ENCODE results near the gene ARID4A. TPM values are rescaled to one million over a fixed set of nuclear protein-coding genes. Genes with fewer than 3 reads are reported as not detected.

Gene ARID4A
- total RNA-seq, 2 donors from 2014 or later, result 10.4 to 38.0 TPM

- ATAC-seq (ENCODE audit: insufficient number of reproducible peaks, low FRiP score, low read depth), result no peak
- H3K36me3 ChIP-seq, result peaks cover 54% of the 10 kb centered on the region
These were observed 27.7 kb upstream of the ARID4A start for GRCh38 chr14:58270628-58271027.

GRCh38 chr14:58272588-58273372, 25.6 kb upstream of the ARID4A start:
- ATAC-seq (ENCODE audit: insufficient number of reproducible peaks, low FRiP score, low read depth), result no peak
- Histone ChIP-seq H3K9me3 (no peaks in the 10 kb centered on the region), H3K27ac (peak overlapping the region; percentile 15 to 60), H3K4me1 (ENCODE audit: control insufficient read depth in 1 of 2, low read depth in 2 of 2) (peaks cover 30 to 48% of the 10 kb centered on the region in 2 donors), H3K36me3 (peaks cover 40% of the 10 kb centered on the region), H3K27me3 (replicated peaks; ENCODE audit: insufficient read depth) (no peaks in the 10 kb centered on the region), H3K4me3 (no peak overlapping the region)
- DNase-seq (ENCODE audit: low spot score), result no peak
- TF ChIP-seq CTCF (IDR thresholded peaks at IDR 0.05), result no peak

More at GRCh38 chr14:58270628-58271027, 27.7 kb upstream of the ARID4A start:
- DNase-seq (ENCODE audit: low spot score), result no peak
- Histone ChIP-seq H3K4me3 (no peak overlapping the region), H3K27me3 (replicated peaks; ENCODE audit: insufficient read depth) (no peaks in the 10 kb centered on the region), H3K4me1 (ENCODE audit: control insufficient read depth in 1 of 2, low read depth in 2 of 2) (peaks cover 26 to 43% of the 10 kb centered on the region in 2 donors), H3K9me3 (no peaks in the 10 kb centered on the region), H3K27ac (no peak overlapping the region)
- TF ChIP-seq CTCF (IDR thresholded peaks at IDR 0.05), result no peak

GRCh38 chr14:58274881-58275280, 23.5 kb upstream of the ARID4A start:
- ATAC-seq (ENCODE audit: insufficient number of reproducible peaks, low FRiP score, low read depth) (no peak), DNase-seq (ENCODE audit: low spot score) (no peak)
- no peak for TF ChIP-seq CTCF (IDR thresholded peaks at IDR 0.05)
- H3K27ac ChIP-seq, result peak overlapping the region; percentile 9 to 60
- H3K36me3 ChIP-seq, result peaks cover 20% of the 10 kb centered on the region
- peaks cover 30 to 48% of the 10 kb centered on the region in 2 donors for H3K4me1 ChIP-seq (ENCODE audit: control insufficient read depth in 1 of 2, low read depth in 2 of 2)
- no peaks in the 10 kb centered on the region for H3K27me3 ChIP-seq (replicated peaks; ENCODE audit: insufficient read depth)
- no peak overlapping the region for H3K4me3 ChIP-seq
- no peaks in the 10 kb centered on the region for H3K9me3 ChIP-seq

- no peak for DNase-seq (ENCODE audit: low spot score)
- peaks cover 30 to 51% of the 10 kb centered on the region in 2 donors for H3K4me1 ChIP-seq (ENCODE audit: control insufficient read depth in 1 of 2, low read depth in 2 of 2)
- no peak for ATAC-seq (ENCODE audit: insufficient number of reproducible peaks, low FRiP score, low read depth)
- no peaks in the 10 kb centered on the region for H3K27me3 ChIP-seq (replicated peaks; ENCODE audit: insufficient read depth)
- H3K27ac ChIP-seq, result peak overlapping the region in 1 of 2 donors; percentile 60
- no peaks in the 10 kb centered on the region for H3K9me3 ChIP-seq
- no peak overlapping the region for H3K4me3 ChIP-seq
- TF ChIP-seq CTCF (IDR thresholded peaks at IDR 0.05), result no peak
- H3K36me3 ChIP-seq, result peaks cover 13% of the 10 kb centered on the region
These were observed 22.7 kb upstream of the ARID4A start for GRCh38 chr14:58275527-58276190.

GRCh38 chr14:58276208-58276607, 22.1 kb upstream of the ARID4A start:
- H3K4me3 ChIP-seq, result no peak overlapping the region
- H3K27me3 ChIP-seq (replicated peaks; ENCODE audit: insufficient read depth), result no peaks in the 10 kb centered on the region
- peaks cover 10% of the 10 kb centered on the region for H3K36me3 ChIP-seq
- no peaks in the 10 kb centered on the region for H3K9me3 ChIP-seq
- no peak for TF ChIP-seq CTCF (IDR thresholded peaks at IDR 0.05)
- H3K27ac ChIP-seq, result no peak overlapping the region
- DNase-seq (ENCODE audit: low spot score) (no peak), ATAC-seq (ENCODE audit: insufficient number of reproducible peaks, low FRiP score, low read depth) (no peak)
- H3K4me1 ChIP-seq (ENCODE audit: control insufficient read depth in 1 of 2, low read depth in 2 of 2), result peaks cover 32 to 51% of the 10 kb centered on the region in 2 donors

All from thoracic aorta (tissue), 2 donors.